ENCODE measurements around the gene ZNF732. TPM values are rescaled to one million over a fixed set of nuclear protein-coding genes. Genes with fewer than 3 reads are reported as not detected.

Gene ZNF732
- total and polyA plus RNA-seq, 2 of the 8 experiments (the other 6 are each of a cell fraction or from before 2014, with no cell fraction given) = 1.9 to 35.7 TPM

DNA sequence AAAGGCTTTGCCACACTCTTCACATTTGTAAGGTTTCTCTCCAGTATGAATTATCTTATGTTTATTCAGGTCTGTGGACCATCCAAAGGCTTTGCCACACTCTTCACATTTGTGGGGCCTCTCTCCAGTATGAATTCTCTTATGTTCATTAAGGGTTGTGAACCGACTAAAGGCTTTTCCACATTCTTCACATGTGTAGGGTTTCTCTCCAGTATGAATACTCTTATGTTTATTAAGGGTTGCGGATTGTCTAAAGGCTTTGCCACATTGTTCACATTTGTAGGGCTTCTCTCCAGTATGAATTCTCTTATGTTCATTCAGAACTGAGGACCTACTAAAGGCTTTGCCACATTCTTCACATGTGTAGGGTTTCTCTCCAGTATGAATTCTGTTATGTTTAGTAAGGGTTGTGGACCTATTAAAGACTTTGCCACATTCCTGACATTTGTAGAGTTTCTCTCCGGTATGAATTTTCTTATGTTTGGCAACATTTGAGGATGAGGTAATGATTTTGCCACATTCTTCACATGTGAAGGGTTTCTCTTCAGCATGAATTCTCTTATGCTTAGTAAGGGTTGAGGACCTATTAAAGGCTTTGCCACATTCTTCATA, 33.7 kb downstream of the ZNF732 start:
- H3K4me3 ChIP-seq (ENCODE audit: extremely low read depth in 1 of 4, insufficient read depth in 2 of 4, low read depth in 3 of 4, low read length in 4 of 4) = peak overlapping the region in 1 of 4 experiments; percentile 23; a peak in 1 of 8 replicates
- no peak overlapping the region for H2BK12ac ChIP-seq (ENCODE audit: low read depth, low read length)
- no peak overlapping the region for H3K56ac ChIP-seq (replicated peaks; ENCODE audit: insufficient read length, low read depth, low read length)
- no peak overlapping the region for H2BK5ac ChIP-seq (ENCODE audit: low read depth, low read length)
- ChIA-PET CTCF (ENCODE audit: partially characterized antibody) (no interaction called here), POLR2A (ENCODE audit: partially characterized antibody) (no interaction called here)
- no peak overlapping the region for H2AK5ac ChIP-seq (ENCODE audit: low read depth, low read length)
- no peak overlapping the region for H2BK20ac ChIP-seq (ENCODE audit: low read length)
- no peaks in the 10 kb centered on the region for H3K23me2 ChIP-seq (ENCODE audit: low read depth, low read length)
- no peak overlapping the region for H3K4ac ChIP-seq (replicated peaks; ENCODE audit: insufficient read length, low read depth, low read length)
- WGBS, 2 experiments (ENCODE audit: extremely low coverage in 1 of 2, insufficient coverage in 1 of 2, insufficient read length in 1 of 2, insufficient replicate concordance in 2 of 2, low coverage in 1 of 2, low lambda C conversion rate in 2 of 2, missing lambda C conversion rate in 1 of 2) = 85% methylated on average over 3 of the region's 3 CpGs; no CpG with 5 or more reads in 1 of the 2 experiments
- no peak overlapping the region for H3K18ac ChIP-seq (ENCODE audit: extremely low read depth, low read length)
- peaks cover 75 to 87% of the 10 kb centered on the region in 2 experiments for H3K9me3 ChIP-seq (ENCODE audit: insufficient read depth in 2 of 2, low read depth in 1 of 2, low read length in 1 of 2)
- H3K27me3 ChIP-seq (replicated peaks in 1 of 4; ENCODE audit: control insufficient read depth in 3 of 4, extremely low read depth in 1 of 4, insufficient read depth in 3 of 4, low read length in 3 of 4) = no peaks in the 10 kb centered on the region
- no peak overlapping the region for H3K27ac ChIP-seq (ENCODE audit: low read depth, low read length)
- no peak overlapping the region for H2BK120ac ChIP-seq (replicated peaks; ENCODE audit: low read depth, low read length)
- H3K9ac ChIP-seq (replicated peaks in 1 of 4; ENCODE audit: extremely low read depth in 1 of 4, low read depth in 3 of 4, low read length in 3 of 4) = no peak overlapping the region
- H3K79me1 ChIP-seq (ENCODE audit: low read depth, low read length) = no peaks in the 10 kb centered on the region
- no peak overlapping the region for H4K91ac ChIP-seq (replicated peaks; ENCODE audit: insufficient read length, low read length)
- H3K4me2 ChIP-seq (ENCODE audit: insufficient read depth in 1 of 2, low read depth in 2 of 2, low read length in 2 of 2) = no peak overlapping the region
- FAIRE-seq (no peak), DNase-seq (ENCODE audit: low read depth in 1 of 2, low spot score in 2 of 2) (no peak)
- H3K4me1 ChIP-seq (replicated peaks in 1 of 4; ENCODE audit: control insufficient read depth in 3 of 4, insufficient read depth in 4 of 4, low read length in 3 of 4) = no peaks in the 10 kb centered on the region
- no peak overlapping the region for H3K14ac ChIP-seq (ENCODE audit: insufficient read length)
- no peak overlapping the region for H4K8ac ChIP-seq (ENCODE audit: extremely low read depth, insufficient read depth, low read length)
- H2AFZ ChIP-seq (ENCODE audit: low read length) = no peak overlapping the region
- H4K5ac ChIP-seq (ENCODE audit: insufficient read length, low read depth, low read length) = no peak overlapping the region
- TF ChIP-seq USF2 (IDR thresholded peaks at IDR 0.05; ENCODE audit: low read length) (no peak), SIRT6 (IDR thresholded peaks at IDR 0.05; ENCODE audit: low read length) (no peak), ZNF274 (IDR thresholded peaks at IDR 0.05; ENCODE audit: borderline replicate concordance, extremely low read depth, low read length) (peak; percentile 91), BRCA1 (IDR thresholded peaks at IDR 0.05; ENCODE audit: low read depth, low read length) (no peak), RXRA (IDR thresholded peaks at IDR 0.05; ENCODE audit: insufficient read depth, low read depth, low read length) (no peak), HDAC6 (IDR thresholded peaks at IDR 0.05; ENCODE audit: low read depth, low read length) (no peak), TBP (IDR thresholded peaks at IDR 0.05; ENCODE audit: low read depth, low read length) (no peak)
- H3K23ac ChIP-seq (ENCODE audit: insufficient read length) = no peak overlapping the region
- no peak overlapping the region for H2BK15ac ChIP-seq (ENCODE audit: low read length)
- peaks cover 3 to 49% of the 10 kb centered on the region in 2 experiments; a peak in 3 of 4 replicates for H3K79me2 ChIP-seq (ENCODE audit: control insufficient read depth in 1 of 2, insufficient read depth in 2 of 2, low read length in 2 of 2)
- H4K20me1 ChIP-seq (replicated peaks in 1 of 2; ENCODE audit: control insufficient read depth in 1 of 2, insufficient read depth in 2 of 2, low read length in 2 of 2) = no peaks in the 10 kb centered on the region
- H3K36me3 ChIP-seq (ENCODE audit: control insufficient read depth in 2 of 4, insufficient read depth in 4 of 4, low read length in 3 of 4) = peaks cover 2 to 64% (median 34%) of the 10 kb centered on the region in 4 experiments; a peak in 6 of 8 replicates

All from H1 (cell line).